Endothelial cell of umbilical vein (primary cell): ENCODE results near the gene SLC16A11. TPM values are rescaled to one million over a fixed set of nuclear protein-coding genes. Genes with fewer than 3 reads are reported as not detected.

Source experiments
- BruUV-seq: library from RNA; stranded (reverse); fragments of 400-500 nt; replicated peaks from 2 replicates; lab custom pipeline; 2021; lab: Mats Ljungman, UMichigan
- CTCF ChIA-PET: fragments of 300-600, 350-600 bp; sonication (Branson Sonifier 250); formaldehyde crosslinking; loops from one replicate; lab custom pipeline; 2021; ENCODE audit warnings: antibody characterized with exemption, inconsistent platforms; lab: Charles Lee
- POLR2A ChIA-PET: fragments of 300-600, 350-600 bp; sonication (Branson Sonifier 250); formaldehyde crosslinking; loops from one replicate; lab custom pipeline; 2021; ENCODE audit warnings: antibody characterized with exemption, inconsistent platforms; lab: Charles Lee
- DNase-seq: peaks from one replicate; pipeline ENCODE4 v3.0.0-alpha.2; 2011; ENCODE audit warnings: low read depth, low spot score
- FAIRE-seq: peaks from 2 replicates; lab custom pipeline; 2011; peaks lifted over from hg19 to GRCh38; lab: Jason Lieb, UNC
- H2AFZ ChIP-seq: 2 replicates; pipeline ENCODE4 v1.6.0; 2012; ENCODE audit warnings: low read depth, low read length, control low read depth, inconsistent platforms
- H3K27ac ChIP-seq: 2 replicates; pipeline ENCODE4 v1.5.1; 2011; ENCODE audit warnings: low read depth, mild to moderate bottlenecking, control low read depth, low read length, moderate library complexity; ENCODE audit not compliant: insufficient read depth
- H3K27me3 ChIP-seq, 2 experiments: 2 replicates each; pipeline versions ENCODE4 v1.6.0 to v1.6.1; 2011; ENCODE audit warnings: low read length in 2 of 2, mixed read lengths in 1 of 2; ENCODE audit not compliant: control insufficient read depth in 2 of 2, insufficient read depth in 2 of 2
- H3K36me3 ChIP-seq, 2 experiments: 2 replicates in 1 of 2; 3 replicates in 1 of 2; pipeline ENCODE4 v1.5.1; 2011; ENCODE audit warnings: low read length in 2 of 2, mild to moderate bottlenecking in 1 of 2, moderate library complexity in 1 of 2; ENCODE audit not compliant: control insufficient read depth in 2 of 2, insufficient read depth in 2 of 2; ENCODE audit errors: extremely low read depth in 1 of 2
- H3K4me1 ChIP-seq: 3 replicates; pipeline ENCODE4 v1.5.1; 2011; ENCODE audit warnings: mild to moderate bottlenecking, low read length; ENCODE audit not compliant: control insufficient read depth, insufficient read depth; ENCODE audit errors: extremely low read depth
- H3K4me2 ChIP-seq: 2 replicates; pipeline ENCODE4 v1.6.1; 2011; ENCODE audit warnings: low read length, control low read depth, mixed read lengths; ENCODE audit not compliant: insufficient read depth
- H3K4me3 ChIP-seq, 3 experiments: fragments of 200-600 bp in 1 of 3; sonication (generic), shearing (Covaris generic) in 1 of 3; replicated peaks in 1 of 3; 2 replicates each; pipeline ENCODE4 v1.5.1; 2011 to 2016; ENCODE audit warnings: control low read depth in 3 of 3, low read length in 3 of 3, mild to moderate bottlenecking in 2 of 3, inconsistent platforms in 1 of 3, low read depth in 1 of 3, moderate library complexity in 1 of 3; ENCODE audit not compliant: insufficient read depth in 1 of 3
- H3K79me2 ChIP-seq: 2 replicates; pipeline ENCODE4 v1.6.0; 2012; ENCODE audit warnings: low read length, inconsistent platforms; ENCODE audit not compliant: control insufficient read depth, insufficient read depth
- H3K9ac ChIP-seq: replicated peaks from 2 replicates; pipeline ENCODE3; 2011; ENCODE audit warnings: low read length, control low read depth; ENCODE audit not compliant: insufficient read depth; ENCODE audit errors: extremely low read depth
- H3K9me1 ChIP-seq: replicated peaks from 3 replicates; pipeline ENCODE4 v1.6.0; 2011; ENCODE audit warnings: mild to moderate bottlenecking, low read length; ENCODE audit not compliant: control insufficient read depth, insufficient read depth; ENCODE audit errors: extremely low read depth
- H3K9me3 ChIP-seq: replicated peaks from 2 replicates; pipeline ENCODE4 v1.5.1; 2012; ENCODE audit warnings: low read length, inconsistent platforms; ENCODE audit not compliant: control insufficient read depth, insufficient read depth
- H4K20me1 ChIP-seq: replicated peaks from 2 replicates; pipeline ENCODE3; 2011; ENCODE audit warnings: mild to moderate bottlenecking, low read length; ENCODE audit not compliant: control insufficient read depth, insufficient read depth; ENCODE audit errors: extremely low read depth
- CTCF ChIP-seq, 2 donors: IDR thresholded peaks; 1 replicate in 1 of 2; 2 replicates in 1 of 2; pipeline ENCODE4 v1.5.1; 2011; ENCODE audit warnings: low read length in 2 of 2, mild to moderate bottlenecking in 2 of 2, moderate library complexity in 2 of 2, control low read depth in 1 of 2, inconsistent platforms in 1 of 2, low read depth in 1 of 2; ENCODE audit not compliant: insufficient read depth in 1 of 2; ENCODE audit errors: extremely low read depth in 1 of 2
- EZH2 ChIP-seq: IDR thresholded peaks from 2 replicates; pipeline ENCODE4 v1.6.1; 2012; ENCODE audit warnings: borderline replicate concordance, low read depth, mild to moderate bottlenecking, moderate library complexity, low read length, inconsistent platforms; ENCODE audit not compliant: severe bottlenecking
- FOS ChIP-seq: IDR thresholded peaks from 2 replicates; pipeline ENCODE4 v1.6.1; 2011; ENCODE audit warnings: mild to moderate bottlenecking, low read length, moderate library complexity, borderline replicate concordance; ENCODE audit not compliant: insufficient read depth
- JUN ChIP-seq: IDR thresholded peaks from 2 replicates; pipeline ENCODE4 v1.6.1; 2011; ENCODE audit warnings: borderline replicate concordance, low read depth; ENCODE audit not compliant: insufficient read length, insufficient read depth
- MAX ChIP-seq: IDR thresholded peaks from 2 replicates; pipeline ENCODE4 v1.6.1; 2011; ENCODE audit not compliant: insufficient read depth, insufficient read length
- MYC ChIP-seq: IDR thresholded peaks from one replicate; pipeline ENCODE4 v1.6.1; 2011; ENCODE audit warnings: mild to moderate bottlenecking, low read depth, low read length
- POLR2A ChIP-seq: IDR thresholded peaks from 2 replicates; pipeline ENCODE4 v1.6.1; 2012; ENCODE audit warnings: low read depth, mild to moderate bottlenecking, control low read depth, low read length
- POLR2AphosphoS5 ChIP-seq: IDR thresholded peaks from 2 replicates; pipeline ENCODE4 v1.6.1; 2012; ENCODE audit warnings: low read depth, mild to moderate bottlenecking, control low read depth, low read length, moderate library complexity; ENCODE audit not compliant: insufficient read depth
- dilution Hi-C: fragments of 300-500 bp; cut with MboI; formaldehyde crosslinking; loops from one replicate; pipeline ENCODE4 v1.15.0; 2019; ENCODE audit warnings: low sequenced_read_pairs; ENCODE audit not compliant: extremely low pct_ligation_motif_present
- intact Hi-C: fragments of 100-400 bp; cut with micrococcal nuclease; formaldehyde crosslinking; loops from one replicate; pipeline ENCODE4 v1.10.0; 2022
- polyA plus RNA-seq, 4 experiments: library from polyadenylated mRNA; depleted of rRNA in 3 of 4; stranded (reverse) in 3 of 4; unstranded in 1 of 4; fragments of >200 nt; gene quantifications; 2 replicates each; pipeline versions ENCODE4 v1.2.1 to v1.2.3, GENCODE V29; 2011 to 2012; ENCODE audit warnings: missing spikeins in 1 of 4
- total RNA-seq: library from RNA; stranded (reverse); gene quantifications from 2 replicates; pipeline ENCODE4 v1.2.3, GENCODE V29; 2021

Gene SLC16A11
- total and polyA plus RNA-seq, 2 donors (not counting 3 experiments of a cell fraction or from before 2014, with no cell fraction given): 0.95 to 1.4 TPM

- FAIRE-seq: no peak
- intact Hi-C loops (no loop called here), dilution Hi-C loops (no loop called here)
- DNase-seq: peak; percentile 59
- Histone ChIP-seq H3K79me2 (no peaks in the 10 kb centered on the region), H3K36me3 (no peaks in the 10 kb centered on the region), H3K4me1 (peaks cover 5% of the 10 kb centered on the region), H4K20me1 (no peaks in the 10 kb centered on the region), H2AFZ (no peak overlapping the region), H3K9me1 (no peaks in the 10 kb centered on the region), H3K9ac (no peak overlapping the region), H3K27me3 (no peaks in the 10 kb centered on the region), H3K27ac (no peak overlapping the region), H3K9me3 (no peaks in the 10 kb centered on the region), H3K4me2 (no peak overlapping the region), H3K4me3 (no peak overlapping the region)
- TF ChIP-seq POLR2A: no peak
- no peak for TF ChIP-seq JUN
- TF ChIP-seq MYC: no peak
- TF ChIP-seq EZH2: no peak
- no peak for TF ChIP-seq CTCF (IDR thresholded peaks at IDR 0.05; ENCODE audit: extremely low read depth in 1 of 2, insufficient read depth in 1 of 2, low read depth in 1 of 2, low read length in 2 of 2)
- no peak for TF ChIP-seq FOS
- TF ChIP-seq MAX: no peak
- no peak for TF ChIP-seq POLR2AphosphoS5
- POLR2A ChIA-PET: no interaction called here
- CTCF ChIA-PET: interaction anchor here (1.2 to 1.6 kb wide), 2 partner anchors 10 to 31 kb away, joined by 4 read pairs; no protein-coding TSS in a partner anchor
- no TSS peak for BruUV-seq
Observed at GRCh38 chr17:7083592-7083991, 39.7 kb upstream of the SLC16A11 start.
